Measurements from ENCODE around the gene AKT3.
"Not testable (repeated sequence)": the region's sequence is repeated elsewhere in the genome, so short reads cannot be mapped to it uniquely, and the experiment has no call there.

Gene AKT3

DNA sequence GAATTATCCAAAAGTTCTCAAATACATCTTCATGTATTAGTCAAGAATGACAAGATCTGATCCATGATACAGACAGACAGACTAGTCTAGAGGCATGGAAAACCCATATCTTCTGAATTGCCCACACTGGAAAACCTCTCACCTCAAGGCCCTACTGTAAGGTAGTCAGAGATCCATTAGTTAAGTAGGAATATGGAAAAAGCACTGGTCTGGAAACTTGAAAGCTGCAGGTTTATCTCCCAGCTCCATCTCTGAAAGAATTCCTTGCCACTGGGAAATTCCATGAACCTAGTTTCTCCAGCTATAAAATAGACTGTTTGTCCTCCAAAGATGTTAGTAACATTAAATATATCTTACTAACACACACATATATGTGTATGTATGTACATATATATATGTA lies 169.2 kb downstream of the AKT3 start:
- peak; percentile 64 for DNase-seq

GRCh38 chr1:243672539-243673074 lies 177.4 kb downstream of the AKT3 start:
- DNase-seq, result no peak

- DNase-seq, result no peak
Measured at GRCh38 chr1:243667591-243667990, 182.5 kb downstream of the AKT3 start.

GRCh38 chr1:243667133-243667532 lies 182.9 kb downstream of the AKT3 start:
- DNase-seq, result no peak

DNA sequence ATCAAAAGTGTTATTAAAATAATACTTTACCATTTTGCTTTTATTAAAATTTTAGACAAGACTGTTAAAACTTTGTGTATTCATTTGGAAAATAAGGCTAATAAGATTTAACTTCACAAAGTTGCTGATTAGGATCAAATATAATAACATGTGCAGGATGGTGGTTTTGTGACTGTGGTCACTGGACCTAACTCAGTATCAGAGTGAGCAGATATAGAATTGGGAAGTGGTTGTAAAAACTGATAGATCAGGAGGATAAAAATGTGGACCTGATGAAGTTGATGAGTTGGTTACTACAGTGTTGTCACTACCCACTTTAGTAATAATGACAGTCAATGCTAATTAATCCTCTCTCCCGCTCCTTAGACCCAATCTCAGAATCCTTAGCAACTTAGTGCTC lies 186.4 kb downstream of the AKT3 start:
- DNase-seq, result no peak

- not testable (repeated sequence) for DNase-seq
Measured at GRCh38 chr1:243662169-243662568, 187.9 kb downstream of the AKT3 start.

DNA sequence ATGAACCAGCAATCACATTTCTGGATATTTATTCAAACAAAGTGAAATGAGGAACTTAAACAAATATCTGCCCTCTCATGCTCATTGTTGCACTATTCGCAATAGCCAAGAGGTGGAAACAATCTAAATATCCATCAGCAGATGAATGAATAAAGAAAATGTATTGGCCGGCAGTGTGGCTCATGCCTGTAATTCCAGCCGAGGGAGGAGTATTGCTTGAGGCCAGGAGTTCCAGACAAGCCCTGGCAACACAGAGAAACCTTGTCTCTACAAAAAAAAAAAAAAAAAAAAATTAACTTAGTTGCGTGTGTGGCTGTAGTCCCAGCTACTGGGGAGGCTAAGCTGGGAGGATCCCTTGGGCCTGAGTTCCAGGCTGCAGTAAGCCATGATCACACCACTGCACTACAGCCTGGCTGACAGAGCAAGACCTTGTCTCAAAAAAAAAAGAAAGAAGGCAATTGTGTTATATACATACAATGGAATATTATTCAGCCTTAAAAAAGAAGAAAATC lies 191.4 kb downstream of the AKT3 start:
- DNase-seq, result peak; percentile 70

DNA sequence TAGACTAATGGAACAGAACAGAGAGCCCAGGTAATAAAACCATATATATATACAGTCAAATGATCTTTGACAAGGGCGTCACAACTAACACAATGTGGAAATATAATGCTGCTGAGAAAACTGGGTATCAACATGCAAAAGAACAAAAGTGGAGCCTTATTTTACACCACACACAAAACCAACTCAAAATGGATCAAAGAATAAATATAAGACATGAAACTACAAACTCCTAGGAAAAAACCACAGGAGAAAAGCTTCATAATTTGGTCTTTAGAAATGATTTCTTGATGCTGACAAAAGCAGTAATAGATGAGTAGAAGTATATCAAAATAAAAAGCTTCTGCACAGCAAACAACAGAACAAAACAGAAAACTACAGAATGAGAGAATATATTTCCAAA lies 192.2 kb downstream of the AKT3 start:
- no peak for DNase-seq

GRCh38 chr1:243649530-243649929 lies 200.5 kb downstream of the AKT3 start:
- not testable (repeated sequence) for DNase-seq

DNA sequence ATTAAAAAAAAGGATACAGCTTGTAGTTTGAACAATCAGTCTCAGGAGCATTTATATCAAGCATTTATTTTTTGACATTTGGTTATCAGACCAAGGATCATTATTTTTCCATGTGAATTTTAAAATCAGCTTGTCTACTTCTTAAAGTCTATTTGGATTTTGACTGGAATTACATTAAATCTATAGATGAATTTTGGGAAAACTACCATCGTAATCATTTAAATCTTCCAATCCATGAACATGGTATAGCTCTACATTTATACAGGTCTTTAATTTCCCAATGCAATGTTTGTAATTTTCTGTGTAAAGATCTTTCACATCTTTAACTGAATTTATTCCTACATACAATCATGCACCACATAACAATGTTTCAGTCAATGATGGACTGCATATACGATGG lies 203.2 kb downstream of the AKT3 start:
- DNase-seq, result no peak

GRCh38 chr1:243645281-243645680 lies 204.8 kb downstream of the AKT3 start:
- no peak for DNase-seq

DNA sequence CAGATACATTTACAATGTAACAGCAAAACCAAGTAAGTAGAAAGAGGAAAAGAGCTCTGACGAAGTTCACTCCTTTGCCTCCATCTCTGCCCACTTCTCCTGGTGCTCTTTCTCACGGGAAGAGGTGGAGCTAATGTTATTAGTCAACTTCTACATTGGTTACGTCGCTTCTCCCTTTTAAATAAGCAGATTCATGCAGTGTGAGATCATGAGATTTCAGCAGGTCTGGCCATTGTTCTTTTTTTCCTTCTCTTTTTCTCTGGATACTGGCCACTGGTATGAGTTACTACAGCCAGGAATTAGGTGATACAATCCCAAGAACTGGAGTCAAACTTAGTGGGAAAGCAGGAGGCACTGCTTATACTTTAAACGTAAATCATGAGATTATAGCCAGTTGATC lies 207.1 kb downstream of the AKT3 start:
- DNase-seq, result no peak

GRCh38 chr1:243639027-243639658 lies 210.9 kb downstream of the AKT3 start:
- no peak for DNase-seq

DNA sequence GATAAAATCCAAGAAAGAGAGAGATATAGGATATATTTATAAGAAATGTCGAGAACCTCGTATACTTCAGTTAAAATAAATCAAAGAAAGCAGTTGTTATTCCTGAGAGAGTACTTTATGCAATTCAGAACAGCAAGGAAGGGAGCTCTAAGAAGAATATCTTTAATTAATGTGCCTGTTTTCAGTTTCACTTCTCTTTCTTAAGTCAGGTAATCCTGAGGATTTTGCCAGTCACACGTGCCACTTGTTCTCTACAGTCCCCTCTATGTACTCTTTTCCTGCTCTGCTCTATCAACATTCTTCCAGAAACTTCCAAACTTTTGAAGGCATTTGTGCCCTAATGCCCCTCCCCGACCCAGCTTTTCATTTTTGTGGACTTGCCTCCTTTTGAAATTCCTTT lies 211.9 kb downstream of the AKT3 start:
- no peak for DNase-seq

GRCh38 chr1:243628476-243628907 lies 221.6 kb downstream of the AKT3 start:
- DNase-seq, result no peak

DNA sequence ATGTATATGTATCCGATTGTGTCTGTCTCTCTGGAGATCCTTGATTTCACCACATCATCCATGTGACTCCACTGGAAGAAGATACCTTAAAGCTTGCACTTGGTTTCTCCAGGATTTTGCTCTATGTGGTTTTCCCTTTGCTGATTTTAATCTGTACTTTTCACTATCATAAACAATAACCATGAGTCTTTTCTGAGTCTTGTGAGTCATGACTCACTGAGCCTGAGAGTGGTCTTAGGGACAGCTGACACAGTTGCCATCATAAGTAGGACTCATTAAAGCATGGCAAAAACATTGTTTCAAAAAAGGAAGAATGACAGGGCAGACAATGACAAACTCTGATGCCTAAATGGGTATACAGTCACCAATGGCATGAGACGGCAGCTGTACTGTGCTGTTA lies 226.2 kb downstream of the AKT3 start:
- no peak for DNase-seq

GRCh38 chr1:243621973-243622372 lies 228.1 kb downstream of the AKT3 start:
- no peak for DNase-seq

- no peak for DNase-seq
Measured at GRCh38 chr1:243620096-243620495, 229.9 kb downstream of the AKT3 start.

DNA sequence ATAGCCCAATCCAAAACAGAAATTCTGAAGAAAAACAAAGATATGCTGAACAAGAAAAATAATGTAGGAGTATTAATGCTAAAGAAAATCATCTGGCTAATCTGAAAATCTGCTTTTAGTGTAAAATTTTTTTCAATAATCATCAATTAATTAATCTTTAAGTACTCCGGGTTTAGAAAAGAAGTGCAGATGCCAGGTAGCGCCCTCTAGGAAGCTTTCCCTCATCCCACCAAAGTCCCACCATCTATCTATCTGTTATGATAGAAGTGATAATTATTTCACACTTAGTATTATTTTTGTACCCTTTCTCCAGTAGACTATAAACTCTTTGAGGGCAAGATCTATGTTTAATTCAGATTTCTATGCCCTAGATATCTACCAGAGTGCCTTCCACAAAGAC lies 240.3 kb downstream of the AKT3 start:
- DNase-seq, result no peak

- DNase-seq, result no peak
Measured at GRCh38 chr1:243605604-243606003, 244.4 kb downstream of the AKT3 start.

- no peak for DNase-seq
Measured at GRCh38 chr1:243601720-243602119, 248.3 kb downstream of the AKT3 start.

- peak; percentile 56 for DNase-seq
Measured at GRCh38 chr1:243598433-243598832, 251.6 kb downstream of the AKT3 start.

GRCh38 chr1:243597383-243597782 lies 252.7 kb downstream of the AKT3 start:
- no peak for DNase-seq

- DNase-seq, result no peak
Measured at GRCh38 chr1:243596431-243597062, 253.5 kb downstream of the AKT3 start.

All from islet precursor cell (in vitro differentiated cells).